CD4-positive, alpha-beta T cell (primary cell): Measurements from ENCODE around the gene RBM19. TPM values are rescaled to one million over a fixed set of nuclear protein-coding genes. Genes with fewer than 3 reads are reported as not detected.
A peak's percentile ranks its signal among the peaks of the same experiment; 100 is the strongest.

Experiments used
- ATAC-seq: fragments of 200-7000 bp; cut with Tn5 transposase; one replicate; pipeline ENCODE4 v1.10.0; 2022; ENCODE audit warnings: mild to moderate bottlenecking; ENCODE audit not compliant: poor library complexity
- CTCF ChIA-PET: fragments of 350-600 bp; sonication (Branson Sonifier 250); formaldehyde crosslinking; loops from one replicate; lab custom pipeline; 2021; ENCODE audit warnings: antibody characterized with exemption, inconsistent platforms; lab: Charles Lee
- POLR2A ChIA-PET: fragments of 350-600 bp; sonication (Branson Sonifier 250); formaldehyde crosslinking; loops from one replicate; lab custom pipeline; 2021; ENCODE audit warnings: antibody characterized with exemption, inconsistent platforms; lab: Charles Lee
- DNase-seq, 14 experiments: peaks; one replicate each; pipeline ENCODE4 v3.0.0-alpha.2; 2013 to 2020; ENCODE audit warnings: mixed read lengths in 2 of 14
- H3K27ac ChIP-seq, 2 donors: one replicate each; pipeline versions ENCODE4 v1.5.1 to v1.7.0; 2013; ENCODE audit warnings: low read length in 2 of 2, low read depth in 1 of 2, mild to moderate bottlenecking in 1 of 2
- H3K27me3 ChIP-seq, 2 experiments: 1 replicate in 1 of 2; 2 replicates in 1 of 2; pipeline versions ENCODE4 v1.6.1 to v1.7.0; 2013; ENCODE audit warnings: low read length in 2 of 2, control low read depth in 1 of 2, mild to moderate bottlenecking in 1 of 2, moderate library complexity in 1 of 2; ENCODE audit not compliant: insufficient read depth in 2 of 2, control insufficient read depth in 1 of 2
- H3K36me3 ChIP-seq: one replicate; pipeline ENCODE4 v1.6.1; 2013; ENCODE audit warnings: low read length, control low read depth; ENCODE audit not compliant: insufficient read depth
- H3K4me1 ChIP-seq: one replicate; pipeline ENCODE4 v1.6.1; 2013; ENCODE audit warnings: low read length, control low read depth; ENCODE audit not compliant: insufficient read depth
- H3K4me3 ChIP-seq: one replicate; pipeline ENCODE4 v1.5.1; 2013; ENCODE audit warnings: mild to moderate bottlenecking, low read length, moderate library complexity
- H3K9me3 ChIP-seq, 2 experiments: 1 replicate in 1 of 2; 2 replicates in 1 of 2; pipeline versions ENCODE4 v1.6.1 to v1.7.0; 2013; ENCODE audit warnings: low read length in 2 of 2, mild to moderate bottlenecking in 2 of 2, control low read depth in 1 of 2, moderate library complexity in 1 of 2; ENCODE audit not compliant: control insufficient read depth in 1 of 2, insufficient read depth in 1 of 2
- H3K27ac Mint-ChIP-seq: one replicate; pipeline ENCODE4 v1.8.0; 2020; ENCODE audit warnings: mixed read lengths
- H3K27me3 Mint-ChIP-seq: one replicate; pipeline ENCODE4 v1.8.0; 2021; ENCODE audit warnings: mixed read lengths
- H3K36me3 Mint-ChIP-seq: one replicate; pipeline ENCODE4 v1.8.0; 2021; ENCODE audit warnings: low read depth, mixed read lengths
- H3K4me1 Mint-ChIP-seq: one replicate; pipeline ENCODE4 v1.8.0; 2021; ENCODE audit warnings: low read depth, mixed read lengths
- H3K4me3 Mint-ChIP-seq: one replicate; pipeline ENCODE4 v1.8.0; 2020; ENCODE audit warnings: mild to moderate bottlenecking, mixed read lengths
- H3K9me3 Mint-ChIP-seq: one replicate; pipeline ENCODE4 v1.8.0; 2020; ENCODE audit warnings: mixed read lengths
- CTCF ChIP-seq: fragments of 200-600 bp; IDR thresholded peaks from one replicate; pipeline ENCODE4 v1.8.0; 2022; ENCODE audit warnings: antibody characterized with exemption, mild to moderate bottlenecking
- intact Hi-C, 2 experiments: fragments of 100-400 bp; cut with DNase I in 1 of 2; cut with micrococcal nuclease in 1 of 2; formaldehyde crosslinking; loops; one replicate each; pipeline versions ENCODE4 v1.15.1 to v1.9.0; 2023 to 2025; cut with DNase I, micrococcal nuclease
- total RNA-seq, 174 experiments: library from RNA in 2 of 174; stranded (reverse) in 2 of 174; gene quantifications; one replicate each; pipeline ENCODE4 v1.2.3 and lab custom pipeline; 2021 to 2026

Gene RBM19
- total RNA-seq, 2 experiments from 2014 or later: 57.1 to 58.5 TPM

- Histone ChIP-seq H3K4me3 (no peak overlapping the region), H3K36me3 (peaks cover 12% of the 10 kb centered on the region), H3K27ac (no peak overlapping the region), H3K4me1 (peaks cover 21% of the 10 kb centered on the region), H3K27me3 (no peaks in the 10 kb centered on the region), H3K9me3 (no peaks in the 10 kb centered on the region)
- POLR2A ChIA-PET: no interaction called here
- peaks cover 19% of the 10 kb centered on the region for H3K36me3 Mint-ChIP-seq
- peak overlapping the region; percentile 90 for H3K27ac Mint-ChIP-seq
- H3K27me3 Mint-ChIP-seq: peaks cover 8% of the 10 kb centered on the region
- DNase-seq: no peak
- intact Hi-C loops: loop anchor here in 1 of 2 experiments (1.0 to 10.0 kb wide), 3 partner anchors 543 to 1950 kb away; partner anchors contain the start of gene SLC8B1
- CTCF ChIA-PET: interaction anchor here (2.2 to 2.3 kb wide), 2 partner anchors 27 to 542 kb away, joined by 11 read pairs; no protein-coding TSS in a partner anchor
- no peak for TF ChIP-seq CTCF
- ATAC-seq: no peak
- H3K9me3 Mint-ChIP-seq: no peaks in the 10 kb centered on the region
- H3K4me3 Mint-ChIP-seq: peak overlapping the region; percentile 100
- H3K4me1 Mint-ChIP-seq: peaks cover 36% of the 10 kb centered on the region
Observed at GRCh38 chr12:113967368-113967767, 1.2 kb upstream of the RBM19 start.

GRCh38 chr12:113962733-113963132, 3.4 kb downstream of the RBM19 start:
- intact Hi-C loops: loop anchor here in 1 of 2 experiments (10.0 kb wide), 1 partner anchor 628 kb away; the partner anchor contains the start of gene SLC8B1
- DNase-seq (no peak), ATAC-seq (no peak)
- no peak overlapping the region for H3K27ac ChIP-seq
- no peaks in the 10 kb centered on the region for H3K9me3 Mint-ChIP-seq
- H3K27me3 ChIP-seq: no peaks in the 10 kb centered on the region
- TF ChIP-seq CTCF: no peak
- ChIA-PET CTCF (no interaction called here), POLR2A (no interaction called here)
- H3K36me3 Mint-ChIP-seq: peaks cover 65% of the 10 kb centered on the region
- peaks cover 21% of the 10 kb centered on the region for H3K4me1 ChIP-seq
- no peaks in the 10 kb centered on the region for H3K27me3 Mint-ChIP-seq
- H3K9me3 ChIP-seq: no peaks in the 10 kb centered on the region
- peak overlapping the region; percentile 86 for H3K27ac Mint-ChIP-seq
- H3K4me3 ChIP-seq: no peak overlapping the region
- H3K36me3 ChIP-seq: peaks cover 58% of the 10 kb centered on the region
- H3K4me3 Mint-ChIP-seq: peak overlapping the region; percentile 57
- H3K4me1 Mint-ChIP-seq: peaks cover 39% of the 10 kb centered on the region

GRCh38 chr12:113961921-113962710, 4.0 kb downstream of the RBM19 start:
- no peak for TF ChIP-seq CTCF
- Histone ChIP-seq H3K9me3 (no peaks in the 10 kb centered on the region), H3K36me3 (peaks cover 62% of the 10 kb centered on the region), H3K4me1 (peaks cover 20% of the 10 kb centered on the region), H3K27me3 (no peaks in the 10 kb centered on the region), H3K27ac (no peak overlapping the region), H3K4me3 (no peak overlapping the region)
- H3K36me3 Mint-ChIP-seq: peaks cover 70% of the 10 kb centered on the region
- no peaks in the 10 kb centered on the region for H3K9me3 Mint-ChIP-seq
- H3K27me3 Mint-ChIP-seq: no peaks in the 10 kb centered on the region
- H3K4me1 Mint-ChIP-seq: peaks cover 36% of the 10 kb centered on the region
- peak overlapping the region; percentile 86 for H3K27ac Mint-ChIP-seq
- POLR2A ChIA-PET: no interaction called here
- CTCF ChIA-PET: no interaction called here
- DNase-seq: peak in 3 of 14 experiments; percentile 13 to 50 (median 48)
- ATAC-seq: no peak
- intact Hi-C loops: loop anchor here in 1 of 2 experiments (10.0 kb wide), 1 partner anchor 627 kb away; the partner anchor contains the start of gene SLC8B1
- peak overlapping the region; percentile 57 for H3K4me3 Mint-ChIP-seq
